ENCODE measurements around the gene TTC17.
"Not testable (repeated sequence)": the region's sequence is repeated elsewhere in the genome, so short reads cannot be mapped to it uniquely, and the experiment has no call there.

TTC17 gene, protein sequence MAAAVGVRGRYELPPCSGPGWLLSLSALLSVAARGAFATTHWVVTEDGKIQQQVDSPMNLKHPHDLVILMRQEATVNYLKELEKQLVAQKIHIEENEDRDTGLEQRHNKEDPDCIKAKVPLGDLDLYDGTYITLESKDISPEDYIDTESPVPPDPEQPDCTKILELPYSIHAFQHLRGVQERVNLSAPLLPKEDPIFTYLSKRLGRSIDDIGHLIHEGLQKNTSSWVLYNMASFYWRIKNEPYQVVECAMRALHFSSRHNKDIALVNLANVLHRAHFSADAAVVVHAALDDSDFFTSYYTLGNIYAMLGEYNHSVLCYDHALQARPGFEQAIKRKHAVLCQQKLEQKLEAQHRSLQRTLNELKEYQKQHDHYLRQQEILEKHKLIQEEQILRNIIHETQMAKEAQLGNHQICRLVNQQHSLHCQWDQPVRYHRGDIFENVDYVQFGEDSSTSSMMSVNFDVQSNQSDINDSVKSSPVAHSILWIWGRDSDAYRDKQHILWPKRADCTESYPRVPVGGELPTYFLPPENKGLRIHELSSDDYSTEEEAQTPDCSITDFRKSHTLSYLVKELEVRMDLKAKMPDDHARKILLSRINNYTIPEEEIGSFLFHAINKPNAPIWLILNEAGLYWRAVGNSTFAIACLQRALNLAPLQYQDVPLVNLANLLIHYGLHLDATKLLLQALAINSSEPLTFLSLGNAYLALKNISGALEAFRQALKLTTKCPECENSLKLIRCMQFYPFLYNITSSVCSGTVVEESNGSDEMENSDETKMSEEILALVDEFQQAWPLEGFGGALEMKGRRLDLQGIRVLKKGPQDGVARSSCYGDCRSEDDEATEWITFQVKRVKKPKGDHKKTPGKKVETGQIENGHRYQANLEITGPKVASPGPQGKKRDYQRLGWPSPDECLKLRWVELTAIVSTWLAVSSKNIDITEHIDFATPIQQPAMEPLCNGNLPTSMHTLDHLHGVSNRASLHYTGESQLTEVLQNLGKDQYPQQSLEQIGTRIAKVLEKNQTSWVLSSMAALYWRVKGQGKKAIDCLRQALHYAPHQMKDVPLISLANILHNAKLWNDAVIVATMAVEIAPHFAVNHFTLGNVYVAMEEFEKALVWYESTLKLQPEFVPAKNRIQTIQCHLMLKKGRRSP

DNA sequence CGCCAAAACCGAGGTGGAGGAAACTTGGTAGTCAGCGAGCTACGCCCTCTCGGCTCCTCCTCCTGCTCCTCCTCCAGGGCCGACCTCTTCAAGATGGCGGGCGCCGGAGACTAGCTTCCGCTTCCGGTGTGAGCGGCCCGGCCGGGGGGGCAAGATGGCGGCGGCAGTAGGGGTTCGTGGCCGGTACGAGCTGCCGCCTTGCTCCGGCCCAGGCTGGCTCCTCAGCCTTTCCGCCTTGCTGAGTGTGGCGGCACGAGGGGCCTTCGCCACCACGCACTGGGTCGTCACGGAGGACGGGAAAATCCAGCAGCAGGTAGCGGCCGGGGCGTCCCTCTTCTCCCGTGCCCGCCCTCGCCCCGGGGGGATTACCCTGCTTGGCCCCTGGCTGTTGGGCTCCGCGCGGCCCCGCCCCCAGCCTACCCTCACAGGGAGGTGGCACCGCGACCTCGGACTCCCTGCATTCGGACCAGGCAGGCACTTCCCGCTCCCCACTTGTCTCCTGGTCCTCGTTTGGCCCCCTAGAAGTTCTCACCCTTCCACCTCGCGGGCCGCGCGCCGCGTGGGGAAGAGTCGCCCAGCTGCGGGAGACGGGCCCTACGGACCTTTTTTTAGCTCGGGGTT, at the start of gene TTC17:
Gene TTC17 (plus strand): TSS at position 120 of the 621 bp plus-strand sequence. CDS start 35 bp downstream, at position 155.
- Histone ChIP-seq H3K36me3 (ENCODE audit: control insufficient read depth, insufficient read depth, low read length) (no peaks in the 10 kb centered on the region), H3K4me1 (ENCODE audit: control insufficient read depth, insufficient read depth, low read length) (peaks cover 21% of the 10 kb centered on the region), H3K9ac (ENCODE audit: low read length) (peak within 1 kb of the TSS; percentile 98), H3K4me3 (ENCODE audit: low read depth, low read length) (peak within 1 kb of the TSS; percentile 85), H3K27ac (ENCODE audit: low read depth, low read length) (peak within 1 kb of the TSS; percentile 98), H3K9me3 (ENCODE audit: control insufficient read depth, insufficient read depth, low read depth, low read length) (no peaks in the 10 kb centered on the region), H3K27me3 (ENCODE audit: control insufficient read depth, insufficient read depth, low read length) (no peaks in the 10 kb centered on the region)

DNA sequence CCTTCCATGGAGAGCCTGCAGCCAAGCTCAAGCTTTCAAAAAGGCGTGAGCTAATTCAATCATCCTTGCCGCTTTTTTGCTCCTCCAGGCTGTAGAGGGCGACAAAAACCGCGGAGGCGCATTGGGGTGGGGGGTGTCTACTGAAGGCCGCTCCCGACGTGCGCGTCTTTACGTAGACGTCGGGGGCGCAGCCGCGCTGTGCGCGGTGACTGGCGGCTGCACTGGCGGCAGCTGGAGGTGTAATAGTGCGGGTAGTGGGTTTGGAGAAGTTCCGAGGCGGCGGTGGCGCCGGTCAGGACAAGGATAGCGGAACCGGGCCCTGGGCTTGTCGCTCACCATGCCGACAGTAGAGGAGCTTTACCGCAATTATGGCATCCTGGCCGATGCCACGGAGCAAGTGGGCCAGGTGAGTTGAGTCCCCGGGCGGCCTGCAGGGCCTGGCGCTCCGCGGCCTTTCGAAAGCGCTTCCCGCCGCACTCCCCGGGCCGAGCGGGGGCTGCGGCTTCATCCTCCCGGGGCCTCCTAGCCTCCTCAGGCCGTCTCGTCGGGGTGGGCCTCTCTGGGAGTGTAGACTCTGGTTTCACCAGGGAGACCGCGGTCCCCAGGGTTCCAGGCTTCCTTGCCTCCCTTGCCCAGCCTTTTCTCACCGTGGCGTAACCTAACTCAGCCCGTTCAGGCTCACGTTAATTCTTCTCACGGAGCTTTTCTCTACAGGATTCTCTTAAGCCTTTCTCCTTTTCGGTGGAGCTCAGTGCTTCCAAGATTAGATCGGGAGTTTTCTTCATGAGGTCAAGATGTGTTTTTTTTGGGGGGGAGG, 46.7 kb upstream of the TTC17 start, which contains the start of gene API5:
Gene API5 (plus strand): TSS at position 206 of the 817 bp plus-strand sequence. CDS start 132 bp downstream, at position 338.
- peak within 1 kb of the TSS; percentile 99 for H3K9ac ChIP-seq (ENCODE audit: low read length)
- H3K4me1 ChIP-seq (ENCODE audit: control insufficient read depth, insufficient read depth, low read length): 0 out of 2 replicates have a peak, but pooled peaks cover 5% of the 10 kb centered on the region
- no peaks in the 10 kb centered on the region; the same call in 1 of the 2 replicates for H3K36me3 ChIP-seq (ENCODE audit: control insufficient read depth, insufficient read depth, low read length)
- H3K27ac ChIP-seq (ENCODE audit: low read depth, low read length): peak within 1 kb of the TSS; percentile 88
- no peaks in the 10 kb centered on the region for H3K9me3 ChIP-seq (ENCODE audit: control insufficient read depth, insufficient read depth, low read depth, low read length)
- peak within 1 kb of the TSS; percentile 100 for H3K4me3 ChIP-seq (ENCODE audit: low read depth, low read length)
- H3K27me3 ChIP-seq (ENCODE audit: control insufficient read depth, insufficient read depth, low read length): no peaks in the 10 kb centered on the region

DNA sequence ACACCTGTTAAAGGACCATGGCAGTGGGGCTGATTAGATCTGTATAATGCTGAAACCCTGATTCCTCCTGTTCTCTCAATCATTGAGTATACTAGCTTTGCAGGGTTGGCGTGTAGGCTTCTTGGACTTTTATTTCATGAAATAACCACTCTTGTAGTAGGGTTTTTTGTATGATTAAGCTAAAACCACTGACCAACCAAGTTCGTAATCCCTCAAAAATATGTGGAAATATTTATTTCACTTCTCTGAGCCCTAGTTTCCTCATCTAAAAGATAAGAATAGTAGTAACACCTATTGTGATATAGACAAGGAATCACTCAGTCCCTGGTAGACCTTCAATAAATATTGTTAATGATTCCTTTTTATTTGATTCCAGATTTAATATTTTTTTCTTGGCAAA, 42.8 kb upstream of the TTC17 start:
- Histone ChIP-seq H3K27ac (ENCODE audit: low read depth, low read length) (no peak overlapping the region), H3K27me3 (ENCODE audit: control insufficient read depth, insufficient read depth, low read length) (no peaks in the 10 kb centered on the region), H3K4me3 (ENCODE audit: low read depth, low read length) (no peak overlapping the region), H3K9ac (ENCODE audit: low read length) (no peak overlapping the region), H3K9me3 (ENCODE audit: control insufficient read depth, insufficient read depth, low read depth, low read length) (no peaks in the 10 kb centered on the region), H3K4me1 (ENCODE audit: control insufficient read depth, insufficient read depth, low read length) (0 out of 2 replicates have a peak, but pooled peaks cover 5% of the 10 kb centered on the region), H3K36me3 (ENCODE audit: control insufficient read depth, insufficient read depth, low read length) (peaks cover 32% of the 10 kb centered on the region)

DNA sequence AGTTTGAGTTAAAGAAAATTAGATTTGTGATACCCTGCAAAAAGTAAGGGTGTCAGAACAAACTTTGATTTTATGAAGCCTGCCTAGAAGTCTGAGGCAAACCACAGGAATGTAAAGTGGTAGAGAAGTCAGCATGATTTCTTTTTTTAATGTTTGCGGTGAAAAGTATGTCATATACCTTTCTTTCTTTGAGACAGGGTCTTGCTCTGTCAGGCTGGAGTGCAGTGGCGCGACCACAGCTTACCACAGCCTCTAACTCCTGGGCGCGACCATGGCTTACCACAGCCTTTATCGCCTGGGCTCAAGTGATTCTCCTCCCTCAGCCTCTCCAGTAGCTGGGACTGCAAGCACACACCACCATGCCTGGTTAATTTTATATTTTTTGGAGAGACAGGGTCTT, 42.3 kb upstream of the TTC17 start:
- Histone ChIP-seq H3K9me3 (ENCODE audit: control insufficient read depth, insufficient read depth, low read depth, low read length) (no peaks in the 10 kb centered on the region), H3K4me1 (ENCODE audit: control insufficient read depth, insufficient read depth, low read length) (0 out of 2 replicates have a peak, but pooled peaks cover 5% of the 10 kb centered on the region), H3K36me3 (ENCODE audit: control insufficient read depth, insufficient read depth, low read length) (peaks cover 37% of the 10 kb centered on the region), H3K4me3 (ENCODE audit: low read depth, low read length) (no peak overlapping the region), H3K27ac (ENCODE audit: low read depth, low read length) (no peak overlapping the region), H3K9ac (ENCODE audit: low read length) (no peak overlapping the region), H3K27me3 (ENCODE audit: control insufficient read depth, insufficient read depth, low read length) (no peaks in the 10 kb centered on the region)

DNA sequence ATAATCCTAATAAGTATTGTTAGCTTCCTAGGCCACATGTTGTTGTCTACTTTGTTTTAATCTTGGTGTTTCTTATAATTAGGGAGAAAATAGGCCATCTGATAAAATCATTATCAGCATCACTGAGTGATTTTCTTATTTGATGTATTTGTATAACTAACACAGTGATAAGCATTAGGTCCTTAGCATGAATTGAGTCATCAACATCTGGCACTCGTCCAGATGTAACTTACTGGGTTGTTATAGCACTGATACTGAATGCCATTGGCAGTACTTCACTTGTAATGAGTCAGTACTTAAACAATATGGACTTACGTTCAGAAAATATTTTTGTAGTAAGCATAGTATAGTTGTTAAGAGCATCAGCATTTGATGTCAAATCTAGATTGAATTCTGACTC, 30.7 kb upstream of the TTC17 start:
- H3K27me3 ChIP-seq (ENCODE audit: control insufficient read depth, insufficient read depth, low read length): no peaks in the 10 kb centered on the region
- H3K9ac ChIP-seq (ENCODE audit: low read length): no peak overlapping the region
- H3K4me1 ChIP-seq (ENCODE audit: control insufficient read depth, insufficient read depth, low read length): no peaks in the 10 kb centered on the region
- H3K4me3 ChIP-seq (ENCODE audit: low read depth, low read length): no peak overlapping the region
- H3K27ac ChIP-seq (ENCODE audit: low read depth, low read length): no peak overlapping the region
- H3K36me3 ChIP-seq (ENCODE audit: control insufficient read depth, insufficient read depth, low read length): peaks cover 99% of the 10 kb centered on the region
- H3K9me3 ChIP-seq (ENCODE audit: control insufficient read depth, insufficient read depth, low read depth, low read length): no peaks in the 10 kb centered on the region

DNA sequence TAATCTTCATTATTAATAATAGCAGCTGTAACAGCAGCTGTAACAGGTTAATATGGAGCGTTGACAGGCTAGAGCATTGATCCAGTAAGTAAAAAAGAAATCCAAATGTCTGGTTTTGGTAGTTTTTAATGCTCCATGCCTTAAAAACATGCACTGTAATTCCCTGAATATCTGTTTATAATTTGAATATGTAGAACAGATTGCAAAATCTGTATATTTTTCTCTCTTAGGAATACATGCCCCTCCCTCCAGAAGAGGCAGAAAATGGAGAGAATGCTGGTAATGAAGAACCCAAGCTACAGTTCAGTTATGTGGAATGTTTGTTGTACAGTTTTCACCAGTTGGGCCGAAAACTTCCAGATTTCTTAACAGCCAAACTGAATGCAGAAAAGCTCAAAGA, 30.2 kb upstream of the TTC17 start:
- H3K4me3 ChIP-seq (ENCODE audit: low read depth, low read length): no peak overlapping the region
- H3K4me1 ChIP-seq (ENCODE audit: control insufficient read depth, insufficient read depth, low read length): no peaks in the 10 kb centered on the region
- H3K9ac ChIP-seq (ENCODE audit: low read length): no peak overlapping the region
- H3K27me3 ChIP-seq (ENCODE audit: control insufficient read depth, insufficient read depth, low read length): no peaks in the 10 kb centered on the region
- peaks cover 99% of the 10 kb centered on the region for H3K36me3 ChIP-seq (ENCODE audit: control insufficient read depth, insufficient read depth, low read length)
- H3K9me3 ChIP-seq (ENCODE audit: control insufficient read depth, insufficient read depth, low read depth, low read length): no peaks in the 10 kb centered on the region
- H3K27ac ChIP-seq (ENCODE audit: low read depth, low read length): no peak overlapping the region

DNA sequence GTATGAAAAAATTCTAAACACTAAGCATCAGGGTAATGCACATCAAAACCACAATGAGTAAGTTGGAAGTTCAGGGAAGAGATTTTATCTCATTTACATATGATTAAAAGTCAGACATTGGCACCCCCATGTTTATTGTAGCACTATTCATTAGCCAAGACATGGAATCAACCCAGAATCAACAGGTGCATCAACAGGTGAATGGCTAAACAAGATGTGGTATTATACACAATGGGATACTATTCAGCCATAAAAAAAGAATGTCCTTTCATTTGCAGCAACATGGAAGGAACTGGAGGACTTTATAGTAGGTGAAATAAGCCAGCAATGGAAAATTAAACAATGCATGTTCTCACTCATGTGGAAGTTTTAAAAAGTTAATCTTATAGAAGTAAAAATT, 17.6 kb upstream of the TTC17 start:
- Histone ChIP-seq H3K27ac (ENCODE audit: low read depth, low read length) (no peak overlapping the region), H3K9me3 (ENCODE audit: control insufficient read depth, insufficient read depth, low read depth, low read length) (peaks cover 3% of the 10 kb centered on the region; the same call in 1 of the 2 replicates), H3K9ac (ENCODE audit: low read length) (no peak overlapping the region), H3K4me3 (ENCODE audit: low read depth, low read length) (no peak overlapping the region), H3K36me3 (ENCODE audit: control insufficient read depth, insufficient read depth, low read length) (peaks cover 61% of the 10 kb centered on the region), H3K27me3 (ENCODE audit: control insufficient read depth, insufficient read depth, low read length) (no peaks in the 10 kb centered on the region), H3K4me1 (ENCODE audit: control insufficient read depth, insufficient read depth, low read length) (no peaks in the 10 kb centered on the region)

DNA sequence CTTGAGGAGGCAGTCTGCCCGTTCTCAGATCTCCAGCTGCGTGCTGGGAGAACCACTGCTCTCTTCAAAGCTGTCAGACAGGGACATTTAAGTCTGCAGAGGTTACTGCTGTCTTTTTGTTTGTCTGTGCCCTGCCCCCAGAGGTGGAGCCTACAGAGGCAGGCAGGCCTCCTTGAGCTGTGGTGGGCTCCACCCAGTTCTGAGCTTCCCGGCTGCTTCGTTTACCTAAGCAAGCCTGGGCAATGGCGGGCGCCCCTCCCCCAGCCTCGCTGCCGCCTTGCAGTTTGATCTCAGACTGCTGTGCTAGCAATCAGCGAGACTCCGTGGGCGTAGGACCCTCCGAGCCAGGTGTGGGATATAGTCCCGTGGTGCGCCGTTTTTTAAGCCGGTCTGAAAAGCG, 7.3 kb upstream of the TTC17 start:
- not testable (repeated sequence) for H3K9me3 ChIP-seq (ENCODE audit: control insufficient read depth, insufficient read depth, low read depth, low read length); H3K4me1 ChIP-seq (ENCODE audit: control insufficient read depth, insufficient read depth, low read length); H3K9ac ChIP-seq (ENCODE audit: low read length); H3K27me3 ChIP-seq (ENCODE audit: control insufficient read depth, insufficient read depth, low read length); H3K4me3 ChIP-seq (ENCODE audit: low read depth, low read length); H3K27ac ChIP-seq (ENCODE audit: low read depth, low read length); H3K36me3 ChIP-seq (ENCODE audit: control insufficient read depth, insufficient read depth, low read length)

DNA sequence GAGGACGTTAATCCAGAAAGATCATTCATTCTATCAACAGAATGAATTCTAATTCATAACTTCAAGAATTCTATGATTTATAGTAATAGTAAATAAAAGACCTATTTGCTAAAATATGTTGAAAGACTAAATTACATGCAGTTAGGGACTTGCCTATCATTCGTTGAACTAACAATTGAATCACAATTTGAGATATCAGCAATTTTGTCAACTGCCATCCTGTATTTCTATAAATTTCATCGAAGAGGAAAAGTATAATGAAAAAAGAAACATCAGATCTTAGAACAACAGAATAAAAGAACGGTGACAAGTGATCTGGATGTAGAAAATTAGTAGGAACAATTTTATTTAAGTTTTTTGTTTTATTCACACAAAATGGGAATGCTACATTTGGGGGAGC, 4.4 kb upstream of the TTC17 start:
- no peak overlapping the region for H3K9ac ChIP-seq (ENCODE audit: low read length)

DNA sequence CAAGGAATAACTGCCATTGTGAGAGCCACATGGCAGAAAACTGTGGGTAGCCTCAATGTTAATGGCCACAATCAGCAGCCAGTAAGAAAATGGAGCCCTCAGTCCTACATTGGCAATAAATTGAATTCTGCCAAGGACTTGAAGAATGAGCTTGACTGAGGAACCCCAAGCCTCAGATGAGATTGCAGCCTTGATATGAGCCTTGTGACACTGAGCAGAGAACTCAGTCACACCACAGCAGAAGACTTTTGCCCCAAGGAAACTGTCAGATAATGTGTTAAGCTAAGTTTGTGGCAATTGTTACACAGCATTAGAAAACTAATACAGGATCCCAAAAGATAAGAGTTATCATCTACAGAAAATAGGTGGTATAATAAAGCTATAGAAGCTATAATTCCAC, 2.4 kb upstream of the TTC17 start:
- Histone ChIP-seq H3K4me1 (ENCODE audit: control insufficient read depth, insufficient read depth, low read length) (peaks cover 29% of the 10 kb centered on the region), H3K27ac (ENCODE audit: low read depth, low read length) (no peak overlapping the region), H3K9me3 (ENCODE audit: control insufficient read depth, insufficient read depth, low read depth, low read length) (no peaks in the 10 kb centered on the region), H3K9ac (ENCODE audit: low read length) (no peak overlapping the region), H3K36me3 (ENCODE audit: control insufficient read depth, insufficient read depth, low read length) (no peaks in the 10 kb centered on the region), H3K4me3 (ENCODE audit: low read depth, low read length) (no peak overlapping the region), H3K27me3 (ENCODE audit: control insufficient read depth, insufficient read depth, low read length) (no peaks in the 10 kb centered on the region)

More for the DNA sequence above, 4.4 kb upstream of the TTC17 start:
- Histone ChIP-seq H3K4me1 (ENCODE audit: control insufficient read depth, insufficient read depth, low read length) (peaks cover 18% of the 10 kb centered on the region), H3K36me3 (ENCODE audit: control insufficient read depth, insufficient read depth, low read length) (no peaks in the 10 kb centered on the region), H3K4me3 (ENCODE audit: low read depth, low read length) (no peak overlapping the region), H3K27me3 (ENCODE audit: control insufficient read depth, insufficient read depth, low read length) (no peaks in the 10 kb centered on the region), H3K9me3 (ENCODE audit: control insufficient read depth, insufficient read depth, low read depth, low read length) (no peaks in the 10 kb centered on the region), H3K27ac (ENCODE audit: low read depth, low read length) (no peak overlapping the region)
